Neural cell (in vitro differentiated cells): ENCODE measurements around the gene SH3RF3. TPM values are rescaled to one million over a fixed set of nuclear protein-coding genes. Genes with fewer than 3 reads are reported as not detected.
A peak's percentile ranks its signal among the peaks of the same experiment; 100 is the strongest.

Experiments
- H2AFZ ChIP-seq: fragments of 200-600, 300-800 bp; sonication (generic), shearing (Covaris generic); 2 replicates; pipeline ENCODE4 v1.6.0; 2014; ENCODE audit warnings: low read depth, mild to moderate bottlenecking, antibody characterized with exemption, low read length, moderate library complexity
- H3F3A ChIP-seq: fragments of 200-600 bp; shearing (Covaris generic); 2 replicates; pipeline ENCODE4 v1.6.1; 2016; ENCODE audit warnings: mild to moderate bottlenecking, moderate library complexity, mixed read lengths, antibody characterized with exemption, low read length; ENCODE audit not compliant: insufficient read depth, poor library complexity, severe bottlenecking
- H3K27ac ChIP-seq: fragments of 200-600, 300-800 bp; sonication (generic), shearing (Covaris generic); 2 replicates; pipeline ENCODE4 v1.5.1; 2014; ENCODE audit warnings: mild to moderate bottlenecking, low read length, moderate library complexity
- H3K27me3 ChIP-seq: fragments of 300-800, 200-600 bp; sonication (generic), shearing (Covaris generic); 2 replicates; pipeline ENCODE4 v1.6.0; 2014; ENCODE audit warnings: mild to moderate bottlenecking, low read depth, low read length, moderate library complexity; ENCODE audit not compliant: insufficient read depth
- H3K36me3 ChIP-seq: fragments of 300-800, 200-600 bp; sonication (generic), shearing (Covaris generic); 2 replicates; pipeline ENCODE4 v1.5.1; 2014; ENCODE audit warnings: mild to moderate bottlenecking, antibody characterized with exemption, low read length, moderate library complexity; ENCODE audit not compliant: insufficient read depth
- H3K4me2 ChIP-seq: fragments of 300-800, 200-600 bp; sonication (generic), shearing (Covaris generic); 2 replicates; pipeline ENCODE4 v1.6.0; 2014; ENCODE audit warnings: mild to moderate bottlenecking, low read length
- H3K4me3 ChIP-seq: fragments of 300-800, 200-600 bp; sonication (generic), shearing (Covaris generic); 2 replicates; pipeline ENCODE4 v1.5.1; 2014; ENCODE audit warnings: mild to moderate bottlenecking, low read length, moderate library complexity
- H3K79me2 ChIP-seq: fragments of 200-600 bp; shearing (Covaris generic); replicated peaks from 2 replicates; pipeline ENCODE4 v1.6.0; 2014; ENCODE audit warnings: mild to moderate bottlenecking, low read length, moderate library complexity; ENCODE audit not compliant: insufficient read depth
- H3K9ac ChIP-seq: fragments of 300-800, 200-600 bp; sonication (generic), shearing (Covaris generic); 2 replicates; pipeline ENCODE4 v1.6.1; 2016; ENCODE audit warnings: mild to moderate bottlenecking, low read length, mixed read lengths
- H3K9me2 ChIP-seq: fragments of 200-600 bp; shearing (Covaris generic); 2 replicates; pipeline ENCODE4 v1.6.1; 2016; ENCODE audit warnings: mild to moderate bottlenecking, low read length, mixed read lengths; ENCODE audit not compliant: insufficient read depth
- H3K9me3 ChIP-seq: fragments of 200-600, 300-800 bp; sonication (generic), shearing (Covaris generic); 2 replicates; pipeline ENCODE4 v1.6.1; 2016; ENCODE audit warnings: mild to moderate bottlenecking, mixed run types, low read length, moderate library complexity, mixed read lengths
- H4K20me1 ChIP-seq: fragments of 200-600 bp; shearing (Covaris generic); 2 replicates; pipeline ENCODE4 v1.6.1; 2016; ENCODE audit warnings: mild to moderate bottlenecking, mixed run types; ENCODE audit not compliant: insufficient read depth
- CTCF ChIP-seq: fragments of 450-650 bp; IDR thresholded peaks from 2 replicates; pipeline ENCODE4 v1.5.1; 2014; ENCODE audit warnings: antibody characterized with exemption, mild to moderate bottlenecking, moderate library complexity; ENCODE audit not compliant: poor library complexity, severe bottlenecking
- EP300 ChIP-seq: fragments of 450-650 bp; conservative IDR thresholded peaks from 2 replicates; pipeline ENCODE4 v1.6.1; 2014; ENCODE audit warnings: antibody characterized with exemption, mild to moderate bottlenecking, moderate library complexity; ENCODE audit not compliant: poor library complexity, severe bottlenecking
- EZH2 ChIP-seq: fragments of 200-600, 300-800 bp; shearing (Covaris generic), sonication (generic); IDR thresholded peaks from 2 replicates; pipeline ENCODE4 v1.6.1; 2014; ENCODE audit warnings: antibody characterized with exemption, low read length, borderline replicate concordance, mild to moderate bottlenecking; ENCODE audit not compliant: insufficient read depth, poor library complexity, severe bottlenecking
- MXI1 ChIP-seq: fragments of 450-650 bp; conservative IDR thresholded peaks from 2 replicates; pipeline ENCODE4 v1.6.1; 2014; ENCODE audit warnings: antibody characterized with exemption, mild to moderate bottlenecking; ENCODE audit not compliant: poor library complexity, severe bottlenecking
- POLR2AphosphoS5 ChIP-seq: IDR thresholded peaks from 2 replicates; pipeline ENCODE4 v1.6.1; 2012
- RAD21 ChIP-seq: fragments of 450-650 bp; conservative IDR thresholded peaks from 2 replicates; pipeline ENCODE4 v1.6.1; 2014; ENCODE audit warnings: antibody characterized with exemption, mild to moderate bottlenecking, moderate library complexity
- REST ChIP-seq: IDR thresholded peaks from 2 replicates; pipeline ENCODE4 v1.6.1; 2012; ENCODE audit warnings: borderline replicate concordance
- SMC3 ChIP-seq: fragments of 450-650 bp; conservative IDR thresholded peaks from 2 replicates; pipeline ENCODE4 v1.6.1; 2014; ENCODE audit warnings: antibody characterized with exemption, mild to moderate bottlenecking, moderate library complexity; ENCODE audit not compliant: poor library complexity
- TAF1 ChIP-seq: IDR thresholded peaks from 2 replicates; pipeline ENCODE4 v1.6.1; 2012; ENCODE audit warnings: low read depth
- polyA plus RNA-seq: library from polyadenylated mRNA; depleted of rRNA; stranded (reverse); fragments of >200 nt; gene quantifications from 2 replicates; pipeline ENCODE4 v1.2.3, GENCODE V29; 2014

SH3RF3 gene
- polyA plus RNA-seq, 1 donor from 2014 or later, result 0.53 TPM

- Histone ChIP-seq H3K36me3 (no peaks in the 10 kb centered on the region), H2AFZ (no peak overlapping the region), H3F3A (peaks cover 4% of the 10 kb centered on the region), H3K4me2 (peak overlapping the region; percentile 31), H4K20me1 (no peaks in the 10 kb centered on the region), H3K79me2 (no peaks in the 10 kb centered on the region), H3K9ac (no peak overlapping the region), H3K9me3 (no peaks in the 10 kb centered on the region), H3K9me2 (no peaks in the 10 kb centered on the region), H3K27ac (peak overlapping the region; percentile 25), H3K27me3 (no peaks in the 10 kb centered on the region), H3K4me3 (peak overlapping the region; percentile 35)
- TF ChIP-seq POLR2AphosphoS5 (peak; percentile 74), REST (no peak), MXI1 (no peak), RAD21 (peak; percentile 26), EZH2 (no peak), TAF1 (no peak), CTCF (peak; percentile 4), EP300 (peak; percentile 73), SMC3 (peak; percentile 19)
Observed at GRCh38 chr2:109497463-109497862, 368.5 kb downstream of the SH3RF3 start.

- H3F3A ChIP-seq, result peaks cover 4% of the 10 kb centered on the region
- H3K79me2 ChIP-seq, result no peaks in the 10 kb centered on the region
- H3K27me3 ChIP-seq, result no peaks in the 10 kb centered on the region
- H3K36me3 ChIP-seq, result no peaks in the 10 kb centered on the region
- no peak for TF ChIP-seq EP300
- no peak for TF ChIP-seq REST
- TF ChIP-seq CTCF, result no peak
- no peak for TF ChIP-seq SMC3
- no peak for TF ChIP-seq TAF1
- H3K27ac ChIP-seq, result peak overlapping the region; percentile 25
- no peaks in the 10 kb centered on the region for H3K9me3 ChIP-seq
- H3K4me2 ChIP-seq, result peak overlapping the region; percentile 31
- H3K4me3 ChIP-seq, result peak overlapping the region; percentile 35
- no peak overlapping the region for H2AFZ ChIP-seq
- no peaks in the 10 kb centered on the region for H3K9me2 ChIP-seq
- H3K9ac ChIP-seq, result no peak overlapping the region
- no peaks in the 10 kb centered on the region for H4K20me1 ChIP-seq
Observed at GRCh38 chr2:109497911-109498870, 369.2 kb downstream of the SH3RF3 start.
